SK-N-MC (cell line): ENCODE measurements around the gene MAST3.

Source experiments
- EZH2 ChIP-seq: fragments of 200-600 bp; sonication (generic); IDR thresholded peaks from one replicate; pipeline ENCODE4 v1.6.1; 2017; ENCODE audit warnings: antibody characterized with exemption
- FOXP2 ChIP-seq: optimal IDR thresholded peaks from 2 replicates; pipeline ENCODE3; 2011; ENCODE audit warnings: mild to moderate bottlenecking, moderate library complexity; ENCODE audit not compliant: insufficient read depth; ENCODE audit errors: extremely low read length, control extremely low read depth
- POLR2AphosphoS5 ChIP-seq: IDR thresholded peaks from 2 replicates; pipeline ENCODE4 v1.6.1; 2012; ENCODE audit warnings: mild to moderate bottlenecking, low read depth, low read length, borderline replicate concordance

DNA sequence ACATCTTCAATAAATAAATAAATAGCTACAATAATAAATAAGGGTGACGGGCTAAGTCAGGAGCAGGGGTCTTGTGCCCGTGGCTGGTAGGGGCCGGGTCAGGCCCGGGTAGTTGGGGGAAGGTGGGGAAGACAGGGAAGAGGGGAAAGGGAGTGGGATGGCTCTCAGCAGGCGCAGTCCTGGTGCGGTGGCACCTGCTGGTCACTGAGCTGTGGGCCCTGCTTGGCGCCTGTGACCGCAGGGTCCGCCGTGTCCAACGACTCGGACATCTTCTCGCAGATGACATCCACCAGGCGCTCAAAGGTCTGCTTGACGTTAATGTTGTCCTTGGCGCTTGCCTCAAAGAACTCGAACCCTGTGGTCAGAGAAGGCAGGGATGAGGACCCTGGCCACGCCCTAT is 99.7 kb downstream of the MAST3 start:
- TF ChIP-seq EZH2 = no peak
- TF ChIP-seq POLR2AphosphoS5 = no peak
- no peak for TF ChIP-seq FOXP2
